HepG2 (cell line): ENCODE results near the gene NARF. TPM values are rescaled to one million over a fixed set of nuclear protein-coding genes. Genes with fewer than 3 reads are reported as not detected.
A peak's percentile ranks its signal among the peaks of the same experiment; 100 is the strongest.

Experiments used
- AGO1 ChIP-seq: fragments of 200-400 bp; formaldehyde crosslinking; IDR thresholded peaks from 2 replicates; pipeline ENCODE4 v1.6.1; 2017; ENCODE audit warnings: mild to moderate bottlenecking, low read depth, low read length, moderate library complexity; ENCODE audit not compliant: poor library complexity, severe bottlenecking
- FOXA3 ChIP-seq: IDR thresholded peaks from 2 replicates; pipeline ENCODE4 v1.6.1; 2016; ENCODE audit warnings: missing genetic modification reagents, missing compliant biosample characterization
- HMG20B ChIP-seq: conservative IDR thresholded peaks from 2 replicates; pipeline ENCODE4 v1.6.1; 2016; ENCODE audit warnings: missing genetic modification reagents, missing compliant biosample characterization
- HNRNPUL1 ChIP-seq: fragments of 200-400 bp; formaldehyde crosslinking; IDR thresholded peaks from 2 replicates; pipeline ENCODE4 v1.6.1; 2017; ENCODE audit warnings: low read depth, mild to moderate bottlenecking, low read length, moderate library complexity
- MXD4 ChIP-seq: IDR thresholded peaks from 2 replicates; pipeline ENCODE4 v1.6.1; 2016; ENCODE audit warnings: mild to moderate bottlenecking, missing biosample characterization, missing genetic modification reagents
- MYNN ChIP-seq: sonication (generic); formaldehyde crosslinking; IDR thresholded peaks from 2 replicates; pipeline ENCODE4 v1.4.0; 2020; ENCODE audit warnings: mild to moderate bottlenecking, low read depth, missing genetic modification reagents
- NCOA5 ChIP-seq: sonication (generic); formaldehyde crosslinking; IDR thresholded peaks from 2 replicates; pipeline ENCODE4 v1.4.0; 2020; ENCODE audit warnings: missing genetic modification reagents
- ZEB1 ChIP-seq: IDR thresholded peaks from 2 replicates; pipeline ENCODE4 v1.6.1; 2012; ENCODE audit warnings: mild to moderate bottlenecking, low read depth, inconsistent platforms; ENCODE audit not compliant: insufficient replicate concordance
- ZNF329 ChIP-seq: sonication (generic); formaldehyde crosslinking; IDR thresholded peaks from 2 replicates; pipeline ENCODE4 v1.9.0; 2021; ENCODE audit warnings: low read depth, mild to moderate bottlenecking, missing genetic modification reagents
- ZNF350 ChIP-seq: sonication (generic); formaldehyde crosslinking; IDR thresholded peaks from 2 replicates; pipeline ENCODE4 v1.4.0; 2020; ENCODE audit warnings: mild to moderate bottlenecking, low read depth, missing genetic modification reagents, borderline replicate concordance
- ZNF460 ChIP-seq: sonication (generic); formaldehyde crosslinking; IDR thresholded peaks from 2 replicates; pipeline ENCODE4 v1.5.1; 2020; ENCODE audit warnings: missing genetic modification reagents, mild to moderate bottlenecking, borderline replicate concordance
- ZNF773 ChIP-seq: sonication (generic); formaldehyde crosslinking; IDR thresholded peaks from 2 replicates; pipeline ENCODE4 v1.4.0; 2020; ENCODE audit warnings: missing genetic modification reagents, borderline replicate concordance
- ZNF841 ChIP-seq: sonication (generic); formaldehyde crosslinking; IDR thresholded peaks from 2 replicates; pipeline ENCODE4 v1.8.1; 2023; ENCODE audit warnings: missing genetic modification reagents, borderline replicate concordance
- polyA plus RNA-seq, 8 experiments: library from polyadenylated mRNA; depleted of rRNA in 3 of 8; stranded (reverse) in 7 of 8; unstranded in 1 of 8; fragments of >200 nt; fragmentation: Illumina TruSeq in 4 of 8; extraction: Trizol in 4 of 8; gene quantifications; 2 replicates each; pipeline versions ENCODE4 v1.2.1 to v1.2.3, GENCODE V29; 2011 to 2016; ENCODE audit warnings: low read depth in 4 of 8, missing spikeins in 1 of 8, mixed read lengths in 1 of 8; ENCODE audit not compliant: insufficient read depth in 1 of 8
- total RNA-seq, 5 experiments: library from RNA; depleted of rRNA; stranded (reverse); fragments of >200 nt; fragmentation: Illumina TruSeq; extraction: Trizol; gene quantifications; 2 replicates each; pipeline ENCODE4 v1.2.3, GENCODE V29; 2016; ENCODE audit warnings: low read depth in 1 of 5
- TF ChIP-seq, protein P1 (sequence below): IDR thresholded peaks from 2 replicates; pipeline ENCODE4 v1.4.0; 2020; ENCODE audit warnings: mild to moderate bottlenecking, missing genetic modification reagents
- TF ChIP-seq, protein P2 (sequence below): IDR thresholded peaks from 2 replicates; pipeline ENCODE4 v1.6.1; 2016; ENCODE audit warnings: low read depth, borderline replicate concordance
- TF ChIP-seq, protein P3 (sequence below): sonication (generic); formaldehyde crosslinking; IDR thresholded peaks from 2 replicates; pipeline ENCODE4 v1.5.1; 2020; ENCODE audit warnings: mild to moderate bottlenecking, missing genetic modification reagents, borderline replicate concordance
- TF ChIP-seq, protein P4 (sequence below): sonication (generic); formaldehyde crosslinking; IDR thresholded peaks from 2 replicates; pipeline ENCODE4 v1.4.0; 2020; ENCODE audit warnings: missing genetic modification reagents

The NARF gene
- total and polyA plus RNA-seq, 2 of the 13 experiments (the other 11 are each of a cell fraction or from before 2014, with no cell fraction given), result 61.1 to 144 TPM

DNA sequence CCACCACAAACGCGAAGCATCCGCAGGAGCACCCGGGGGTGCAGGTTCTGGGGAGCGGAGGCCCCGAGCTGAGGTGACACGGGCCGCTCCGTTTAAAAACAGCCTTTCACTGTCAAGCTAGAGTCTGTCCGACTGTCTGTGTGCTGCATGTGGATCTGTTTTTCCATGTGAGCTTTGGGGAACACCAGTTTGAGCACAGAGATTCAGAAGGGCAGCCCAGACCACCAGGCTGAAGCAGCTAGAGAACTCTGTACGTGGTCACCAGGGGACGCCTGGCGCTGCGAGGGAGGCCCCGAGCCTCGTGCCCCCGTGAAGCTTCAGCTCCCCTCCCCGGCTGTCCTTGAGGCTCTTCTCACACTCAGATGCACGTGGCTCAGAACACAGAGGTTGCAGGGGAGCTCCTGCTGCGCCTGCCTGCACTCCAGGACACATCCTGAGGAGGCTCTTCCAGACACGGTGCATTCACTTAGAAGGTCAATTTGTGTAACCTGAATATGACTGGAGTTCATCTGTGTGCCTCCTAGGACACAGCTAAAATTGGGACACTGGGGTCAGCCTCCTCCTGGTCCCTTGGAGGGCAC, 45.3 kb downstream of the NARF start (continued):
- TF ChIP-seq, protein P1, sequence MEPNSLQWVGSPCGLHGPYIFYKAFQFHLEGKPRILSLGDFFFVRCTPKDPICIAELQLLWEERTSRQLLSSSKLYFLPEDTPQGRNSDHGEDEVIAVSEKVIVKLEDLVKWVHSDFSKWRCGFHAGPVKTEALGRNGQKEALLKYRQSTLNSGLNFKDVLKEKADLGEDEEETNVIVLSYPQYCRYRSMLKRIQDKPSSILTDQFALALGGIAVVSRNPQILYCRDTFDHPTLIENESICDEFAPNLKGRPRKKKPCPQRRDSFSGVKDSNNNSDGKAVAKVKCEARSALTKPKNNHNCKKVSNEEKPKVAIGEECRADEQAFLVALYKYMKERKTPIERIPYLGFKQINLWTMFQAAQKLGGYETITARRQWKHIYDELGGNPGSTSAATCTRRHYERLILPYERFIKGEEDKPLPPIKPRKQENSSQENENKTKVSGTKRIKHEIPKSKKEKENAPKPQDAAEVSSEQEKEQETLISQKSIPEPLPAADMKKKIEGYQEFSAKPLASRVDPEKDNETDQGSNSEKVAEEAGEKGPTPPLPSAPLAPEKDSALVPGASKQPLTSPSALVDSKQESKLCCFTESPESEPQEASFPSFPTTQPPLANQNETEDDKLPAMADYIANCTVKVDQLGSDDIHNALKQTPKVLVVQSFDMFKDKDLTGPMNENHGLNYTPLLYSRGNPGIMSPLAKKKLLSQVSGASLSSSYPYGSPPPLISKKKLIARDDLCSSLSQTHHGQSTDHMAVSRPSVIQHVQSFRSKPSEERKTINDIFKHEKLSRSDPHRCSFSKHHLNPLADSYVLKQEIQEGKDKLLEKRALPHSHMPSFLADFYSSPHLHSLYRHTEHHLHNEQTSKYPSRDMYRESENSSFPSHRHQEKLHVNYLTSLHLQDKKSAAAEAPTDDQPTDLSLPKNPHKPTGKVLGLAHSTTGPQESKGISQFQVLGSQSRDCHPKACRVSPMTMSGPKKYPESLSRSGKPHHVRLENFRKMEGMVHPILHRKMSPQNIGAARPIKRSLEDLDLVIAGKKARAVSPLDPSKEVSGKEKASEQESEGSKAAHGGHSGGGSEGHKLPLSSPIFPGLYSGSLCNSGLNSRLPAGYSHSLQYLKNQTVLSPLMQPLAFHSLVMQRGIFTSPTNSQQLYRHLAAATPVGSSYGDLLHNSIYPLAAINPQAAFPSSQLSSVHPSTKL (CRISPR knock-in tag), result peak; percentile 65
- no peak for TF ChIP-seq HNRNPUL1
- TF ChIP-seq, protein P2, sequence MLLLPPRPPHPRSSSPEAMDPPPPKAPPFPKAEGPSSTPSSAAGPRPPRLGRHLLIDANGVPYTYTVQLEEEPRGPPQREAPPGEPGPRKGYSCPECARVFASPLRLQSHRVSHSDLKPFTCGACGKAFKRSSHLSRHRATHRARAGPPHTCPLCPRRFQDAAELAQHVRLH (CRISPR knock-in tag), result peak; percentile 75; the same call in 1 of the 2 replicates
- TF ChIP-seq MYNN (CRISPR knock-in tag), result no peak
- TF ChIP-seq ZNF460 (CRISPR knock-in tag), result no peak; the same call in 1 of the 2 replicates
- TF ChIP-seq MXD4 (CRISPR knock-in tag), result peak; percentile 94
- TF ChIP-seq ZNF841, result 0 out of 2 replicates have a peak, but pooled peaks have one; percentile 24
- TF ChIP-seq ZNF329 (CRISPR knock-in tag), result no peak
- TF ChIP-seq ZEB1, result no peak
- TF ChIP-seq AGO1, result no peak
- no peak for TF ChIP-seq NCOA5
- TF ChIP-seq FOXA3 (CRISPR knock-in tag), result peak; percentile 53; the same call in 1 of the 2 replicates
- TF ChIP-seq, protein P3, sequence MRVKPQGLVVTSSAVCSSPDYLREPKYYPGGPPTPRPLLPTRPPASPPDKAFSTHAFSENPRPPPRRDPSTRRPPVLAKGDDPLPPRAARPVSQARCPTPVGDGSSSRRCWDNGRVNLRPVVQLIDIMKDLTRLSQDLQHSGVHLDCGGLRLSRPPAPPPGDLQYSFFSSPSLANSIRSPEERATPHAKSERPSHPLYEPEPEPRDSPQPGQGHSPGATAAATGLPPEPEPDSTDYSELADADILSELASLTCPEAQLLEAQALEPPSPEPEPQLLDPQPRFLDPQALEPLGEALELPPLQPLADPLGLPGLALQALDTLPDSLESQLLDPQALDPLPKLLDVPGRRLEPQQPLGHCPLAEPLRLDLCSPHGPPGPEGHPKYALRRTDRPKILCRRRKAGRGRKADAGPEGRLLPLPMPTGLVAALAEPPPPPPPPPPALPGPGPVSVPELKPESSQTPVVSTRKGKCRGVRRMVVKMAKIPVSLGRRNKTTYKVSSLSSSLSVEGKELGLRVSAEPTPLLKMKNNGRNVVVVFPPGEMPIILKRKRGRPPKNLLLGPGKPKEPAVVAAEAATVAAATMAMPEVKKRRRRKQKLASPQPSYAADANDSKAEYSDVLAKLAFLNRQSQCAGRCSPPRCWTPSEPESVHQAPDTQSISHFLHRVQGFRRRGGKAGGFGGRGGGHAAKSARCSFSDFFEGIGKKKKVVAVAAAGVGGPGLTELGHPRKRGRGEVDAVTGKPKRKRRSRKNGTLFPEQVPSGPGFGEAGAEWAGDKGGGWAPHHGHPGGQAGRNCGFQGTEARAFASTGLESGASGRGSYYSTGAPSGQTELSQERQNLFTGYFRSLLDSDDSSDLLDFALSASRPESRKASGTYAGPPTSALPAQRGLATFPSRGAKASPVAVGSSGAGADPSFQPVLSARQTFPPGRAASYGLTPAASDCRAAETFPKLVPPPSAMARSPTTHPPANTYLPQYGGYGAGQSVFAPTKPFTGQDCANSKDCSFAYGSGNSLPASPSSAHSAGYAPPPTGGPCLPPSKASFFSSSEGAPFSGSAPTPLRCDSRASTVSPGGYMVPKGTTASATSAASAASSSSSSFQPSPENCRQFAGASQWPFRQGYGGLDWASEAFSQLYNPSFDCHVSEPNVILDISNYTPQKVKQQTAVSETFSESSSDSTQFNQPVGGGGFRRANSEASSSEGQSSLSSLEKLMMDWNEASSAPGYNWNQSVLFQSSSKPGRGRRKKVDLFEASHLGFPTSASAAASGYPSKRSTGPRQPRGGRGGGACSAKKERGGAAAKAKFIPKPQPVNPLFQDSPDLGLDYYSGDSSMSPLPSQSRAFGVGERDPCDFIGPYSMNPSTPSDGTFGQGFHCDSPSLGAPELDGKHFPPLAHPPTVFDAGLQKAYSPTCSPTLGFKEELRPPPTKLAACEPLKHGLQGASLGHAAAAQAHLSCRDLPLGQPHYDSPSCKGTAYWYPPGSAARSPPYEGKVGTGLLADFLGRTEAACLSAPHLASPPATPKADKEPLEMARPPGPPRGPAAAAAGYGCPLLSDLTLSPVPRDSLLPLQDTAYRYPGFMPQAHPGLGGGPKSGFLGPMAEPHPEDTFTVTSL (CRISPR knock-in tag), result no peak
- TF ChIP-seq ZNF773, result 0 out of 2 replicates have a peak, but pooled peaks have one; percentile 52
- TF ChIP-seq ZNF350 (CRISPR knock-in tag), result peak; percentile 56; the same call in 1 of the 2 replicates
- no peak; the same call in 1 of the 2 replicates for TF ChIP-seq HMG20B (CRISPR knock-in tag)
- TF ChIP-seq, protein P4, sequence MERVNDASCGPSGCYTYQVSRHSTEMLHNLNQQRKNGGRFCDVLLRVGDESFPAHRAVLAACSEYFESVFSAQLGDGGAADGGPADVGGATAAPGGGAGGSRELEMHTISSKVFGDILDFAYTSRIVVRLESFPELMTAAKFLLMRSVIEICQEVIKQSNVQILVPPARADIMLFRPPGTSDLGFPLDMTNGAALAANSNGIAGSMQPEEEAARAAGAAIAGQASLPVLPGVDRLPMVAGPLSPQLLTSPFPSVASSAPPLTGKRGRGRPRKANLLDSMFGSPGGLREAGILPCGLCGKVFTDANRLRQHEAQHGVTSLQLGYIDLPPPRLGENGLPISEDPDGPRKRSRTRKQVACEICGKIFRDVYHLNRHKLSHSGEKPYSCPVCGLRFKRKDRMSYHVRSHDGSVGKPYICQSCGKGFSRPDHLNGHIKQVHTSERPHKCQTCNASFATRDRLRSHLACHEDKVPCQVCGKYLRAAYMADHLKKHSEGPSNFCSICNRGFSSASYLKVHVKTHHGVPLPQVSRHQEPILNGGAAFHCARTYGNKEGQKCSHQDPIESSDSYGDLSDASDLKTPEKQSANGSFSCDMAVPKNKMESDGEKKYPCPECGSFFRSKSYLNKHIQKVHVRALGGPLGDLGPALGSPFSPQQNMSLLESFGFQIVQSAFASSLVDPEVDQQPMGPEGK (CRISPR knock-in tag), result peak; percentile 81
